ENCODE measurements around the gene FAM222B.

DNA sequence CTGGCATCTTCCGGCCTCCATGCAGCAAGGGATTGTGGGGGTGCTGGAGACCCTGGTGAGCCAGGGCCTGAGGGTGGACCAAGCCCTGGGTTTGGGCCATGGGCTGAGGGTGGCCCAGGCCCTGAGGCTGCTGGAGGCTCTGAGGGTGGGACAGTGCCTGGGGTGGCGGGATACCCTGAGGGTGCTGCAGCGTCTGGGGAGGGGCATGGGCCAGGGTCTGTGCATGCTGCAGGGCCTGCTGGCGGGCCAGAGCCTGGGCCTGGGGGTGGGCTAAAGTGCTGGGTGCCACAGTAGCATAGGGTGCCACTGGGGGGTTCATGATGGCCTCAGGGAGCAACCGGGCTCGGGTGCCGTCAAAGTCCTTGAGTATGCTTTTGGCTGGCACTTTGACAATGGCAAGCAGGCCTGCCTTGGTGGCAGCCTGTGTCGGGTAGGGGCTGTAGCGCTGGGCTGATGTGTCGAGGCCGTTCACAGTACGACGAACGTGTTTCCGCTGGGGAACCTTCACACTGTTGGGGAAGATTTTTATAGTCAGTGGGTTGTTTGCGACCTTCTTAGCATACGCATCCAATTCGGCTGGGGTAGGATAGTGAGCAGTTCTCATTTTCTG lies 83.2 kb downstream of the FAM222B start:
- TF ChIP-seq, protein P1, sequence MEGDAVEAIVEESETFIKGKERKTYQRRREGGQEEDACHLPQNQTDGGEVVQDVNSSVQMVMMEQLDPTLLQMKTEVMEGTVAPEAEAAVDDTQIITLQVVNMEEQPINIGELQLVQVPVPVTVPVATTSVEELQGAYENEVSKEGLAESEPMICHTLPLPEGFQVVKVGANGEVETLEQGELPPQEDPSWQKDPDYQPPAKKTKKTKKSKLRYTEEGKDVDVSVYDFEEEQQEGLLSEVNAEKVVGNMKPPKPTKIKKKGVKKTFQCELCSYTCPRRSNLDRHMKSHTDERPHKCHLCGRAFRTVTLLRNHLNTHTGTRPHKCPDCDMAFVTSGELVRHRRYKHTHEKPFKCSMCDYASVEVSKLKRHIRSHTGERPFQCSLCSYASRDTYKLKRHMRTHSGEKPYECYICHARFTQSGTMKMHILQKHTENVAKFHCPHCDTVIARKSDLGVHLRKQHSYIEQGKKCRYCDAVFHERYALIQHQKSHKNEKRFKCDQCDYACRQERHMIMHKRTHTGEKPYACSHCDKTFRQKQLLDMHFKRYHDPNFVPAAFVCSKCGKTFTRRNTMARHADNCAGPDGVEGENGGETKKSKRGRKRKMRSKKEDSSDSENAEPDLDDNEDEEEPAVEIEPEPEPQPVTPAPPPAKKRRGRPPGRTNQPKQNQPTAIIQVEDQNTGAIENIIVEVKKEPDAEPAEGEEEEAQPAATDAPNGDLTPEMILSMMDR (conservative IDR thresholded peaks at IDR 0.05; ENCODE audit: low read depth, low read length) = no peak
- TF ChIP-seq CEBPB (IDR thresholded peaks at IDR 0.05; ENCODE audit: low read depth, low read length) = no peak
- no peak for TF ChIP-seq POLR2A (IDR thresholded peaks at IDR 0.05; ENCODE audit: low read depth, low read length)
- TF ChIP-seq, protein P2, sequence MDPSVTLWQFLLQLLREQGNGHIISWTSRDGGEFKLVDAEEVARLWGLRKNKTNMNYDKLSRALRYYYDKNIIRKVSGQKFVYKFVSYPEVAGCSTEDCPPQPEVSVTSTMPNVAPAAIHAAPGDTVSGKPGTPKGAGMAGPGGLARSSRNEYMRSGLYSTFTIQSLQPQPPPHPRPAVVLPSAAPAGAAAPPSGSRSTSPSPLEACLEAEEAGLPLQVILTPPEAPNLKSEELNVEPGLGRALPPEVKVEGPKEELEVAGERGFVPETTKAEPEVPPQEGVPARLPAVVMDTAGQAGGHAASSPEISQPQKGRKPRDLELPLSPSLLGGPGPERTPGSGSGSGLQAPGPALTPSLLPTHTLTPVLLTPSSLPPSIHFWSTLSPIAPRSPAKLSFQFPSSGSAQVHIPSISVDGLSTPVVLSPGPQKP (IDR thresholded peaks at IDR 0.05; ENCODE audit: borderline replicate concordance, low read depth, low read length) = no peak
- TF ChIP-seq NFE2L2 (IDR thresholded peaks at IDR 0.05; ENCODE audit: low read depth, low read length) = no peak
- TF ChIP-seq MAZ (IDR thresholded peaks at IDR 0.05; ENCODE audit: borderline replicate concordance, low read depth, low read length) = no peak
- no peak for TF ChIP-seq MXI1 (IDR thresholded peaks at IDR 0.05; ENCODE audit: borderline replicate concordance, low read depth, low read length)
- no peak for TF ChIP-seq MAFK (IDR thresholded peaks at IDR 0.05; ENCODE audit: low read depth, low read length)
- no peak for TF ChIP-seq SMC3 (IDR thresholded peaks at IDR 0.05; ENCODE audit: low read depth, low read length)
- no peak for TF ChIP-seq CHD1 (IDR thresholded peaks at IDR 0.05; ENCODE audit: low read depth, low read length)
- TF ChIP-seq, protein P3, sequence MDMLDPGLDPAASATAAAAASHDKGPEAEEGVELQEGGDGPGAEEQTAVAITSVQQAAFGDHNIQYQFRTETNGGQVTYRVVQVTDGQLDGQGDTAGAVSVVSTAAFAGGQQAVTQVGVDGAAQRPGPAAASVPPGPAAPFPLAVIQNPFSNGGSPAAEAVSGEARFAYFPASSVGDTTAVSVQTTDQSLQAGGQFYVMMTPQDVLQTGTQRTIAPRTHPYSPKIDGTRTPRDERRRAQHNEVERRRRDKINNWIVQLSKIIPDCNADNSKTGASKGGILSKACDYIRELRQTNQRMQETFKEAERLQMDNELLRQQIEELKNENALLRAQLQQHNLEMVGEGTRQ (IDR thresholded peaks at IDR 0.05; ENCODE audit: low read depth, low read length) = no peak
- no peak for TF ChIP-seq RAD21 (IDR thresholded peaks at IDR 0.05; ENCODE audit: low read length)

All from IMR-90 (cell line).